ENCODE results near the gene RBP2.

GRCh38 chr3:139491966-139492365 is 15.7 kb upstream of the RBP2 start:
- TF ChIP-seq CTCF (IDR thresholded peaks at IDR 0.05; ENCODE audit: extremely low read depth in 1 of 2, insufficient read depth in 1 of 2, low read depth in 1 of 2, low read length in 2 of 2) (no peak), EZH2 (IDR thresholded peaks at IDR 0.05; ENCODE audit: borderline replicate concordance, low read depth, low read length, severe bottlenecking) (no peak), POLR2AphosphoS5 (IDR thresholded peaks at IDR 0.05; ENCODE audit: insufficient read depth, low read depth, low read length) (no peak), FOS (IDR thresholded peaks at IDR 0.05; ENCODE audit: borderline replicate concordance, insufficient read depth, low read length) (no peak), MAX (IDR thresholded peaks at IDR 0.05; ENCODE audit: insufficient read depth, insufficient read length) (no peak), MYC (IDR thresholded peaks at IDR 0.05; ENCODE audit: low read depth, low read length) (no peak), POLR2A (IDR thresholded peaks at IDR 0.05; ENCODE audit: low read depth, low read length) (no peak), JUN (IDR thresholded peaks at IDR 0.05; ENCODE audit: borderline replicate concordance, insufficient read depth, insufficient read length, low read depth) (no peak)
